Measurements from ENCODE around the gene CENPO.

Gene CENPO

GRCh38 chr2:24836706-24837105, 43.5 kb downstream of the CENPO start:
- DNase-seq = no peak

- DNase-seq = no peak
These were observed 44.8 kb downstream of the CENPO start for GRCh38 chr2:24837996-24838513.

GRCh38 chr2:24838541-24838940, 45.3 kb downstream of the CENPO start:
- DNase-seq = no peak

DNA sequence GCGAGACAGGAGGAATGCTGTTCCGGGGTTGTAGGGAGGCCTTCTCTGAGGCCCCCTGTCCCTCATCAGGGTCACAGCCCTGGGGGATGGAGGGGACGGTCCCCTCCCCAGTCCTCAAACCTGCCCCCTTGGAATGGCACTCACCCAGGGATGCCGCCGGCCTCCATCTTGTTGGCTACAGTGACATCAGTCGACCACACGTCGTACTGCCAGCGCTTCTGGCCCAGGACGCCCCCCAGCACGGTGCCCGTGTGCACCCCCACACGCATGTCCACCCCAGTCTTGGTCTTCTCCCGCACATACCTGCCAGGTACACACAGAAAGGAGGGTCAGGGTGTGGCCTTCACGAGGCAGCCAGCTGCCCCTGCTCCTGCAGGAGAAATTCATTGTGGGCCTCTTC, 46.5 kb downstream of the CENPO start:
- no peak for DNase-seq

DNA sequence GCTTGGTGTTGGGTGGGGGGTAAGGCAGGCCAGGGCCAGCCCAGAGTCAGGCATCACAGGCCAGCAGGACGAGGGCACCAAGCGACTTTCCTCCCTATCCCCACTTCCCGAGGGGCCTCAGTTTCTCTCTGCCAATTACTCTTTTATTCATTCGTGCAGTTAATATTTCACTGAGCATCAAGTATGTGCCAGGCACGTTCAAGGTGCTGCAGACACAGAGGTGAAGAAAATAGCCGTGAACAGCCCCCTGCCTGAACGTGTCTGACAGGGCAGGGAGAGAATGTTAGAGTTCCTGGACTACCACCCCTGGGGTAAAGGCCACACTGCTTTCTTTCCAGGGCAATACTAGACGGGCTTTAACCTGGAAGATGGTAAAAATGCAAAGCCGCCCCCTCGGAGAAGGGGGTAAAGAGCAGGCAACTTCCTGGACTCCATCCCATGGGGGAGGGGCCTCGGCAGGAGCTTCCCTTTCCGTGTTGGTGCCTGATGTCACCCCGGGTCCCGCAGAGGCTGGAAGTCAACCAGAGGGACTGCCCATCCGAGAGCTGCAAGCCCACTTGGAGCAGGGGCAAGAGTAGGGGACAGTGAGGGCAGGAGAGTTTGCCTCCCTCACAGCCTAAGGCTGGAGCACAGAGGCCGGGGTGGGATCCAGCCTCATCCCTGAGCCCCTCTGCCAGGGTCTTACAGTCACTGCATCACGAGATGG, 47.1 kb downstream of the CENPO start:
- no peak for DNase-seq

- DNase-seq = no peak
These were observed 48.0 kb downstream of the CENPO start for GRCh38 chr2:24840962-24841945.

- DNase-seq = no peak
These were observed 49.1 kb downstream of the CENPO start for GRCh38 chr2:24842081-24843050.

GRCh38 chr2:24843330-24843860, 50.2 kb downstream of the CENPO start:
- DNase-seq = no peak

DNA sequence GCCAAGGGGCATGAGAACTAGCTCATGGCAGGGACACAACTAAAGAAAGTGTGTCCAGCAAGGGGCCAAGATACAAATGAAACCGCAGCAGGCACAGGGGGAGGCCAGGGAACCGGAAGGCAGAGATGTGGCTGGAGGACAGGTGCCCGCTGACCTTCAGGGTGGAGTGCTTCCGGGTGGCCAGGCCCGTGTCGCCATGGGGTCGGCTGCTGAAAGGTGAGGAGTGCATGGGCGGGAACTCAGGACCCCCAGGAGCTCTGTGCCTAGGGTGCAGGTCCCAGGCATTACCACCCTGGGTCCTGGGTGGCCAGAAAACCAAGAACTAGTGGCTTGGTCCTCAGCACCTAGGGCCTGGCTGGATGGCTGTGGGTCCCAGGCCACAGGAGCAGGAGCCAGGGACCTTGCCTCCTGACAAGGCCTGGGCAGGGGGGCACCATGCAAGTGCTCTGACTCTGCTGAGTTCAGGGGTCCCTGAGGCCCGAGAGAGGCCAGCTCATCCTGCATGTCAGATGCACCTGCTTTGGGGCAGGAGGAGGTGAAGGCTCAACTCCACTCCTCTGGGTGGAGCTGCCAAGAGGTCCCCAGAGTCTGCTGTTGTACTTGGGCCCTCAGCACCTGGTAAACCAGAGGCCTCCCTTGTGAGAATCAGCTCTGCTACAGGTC, 50.9 kb downstream of the CENPO start:
- no peak for DNase-seq

GRCh38 chr2:24845691-24846090, 52.5 kb downstream of the CENPO start:
- DNase-seq = no peak

DNA sequence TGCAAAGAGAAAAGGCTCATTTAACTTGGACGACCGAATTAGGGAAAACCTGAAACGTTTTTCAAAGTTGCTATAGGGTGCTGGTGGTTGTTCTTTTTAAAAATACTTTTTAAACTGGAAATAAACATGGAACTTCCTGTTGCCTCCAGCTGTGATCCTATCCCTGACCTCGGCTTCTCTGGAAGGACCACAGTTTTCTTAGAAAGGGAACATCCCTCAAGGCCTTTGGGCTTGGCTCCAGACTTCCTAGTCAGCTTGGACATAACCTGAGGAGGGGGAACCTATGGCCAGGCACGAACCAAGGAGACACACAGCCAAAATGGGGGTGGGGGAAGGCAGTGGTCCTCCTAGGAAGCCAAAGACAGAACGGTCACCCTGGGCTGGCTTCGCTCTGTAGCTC, 57.7 kb downstream of the CENPO start:
- no peak for DNase-seq

DNA sequence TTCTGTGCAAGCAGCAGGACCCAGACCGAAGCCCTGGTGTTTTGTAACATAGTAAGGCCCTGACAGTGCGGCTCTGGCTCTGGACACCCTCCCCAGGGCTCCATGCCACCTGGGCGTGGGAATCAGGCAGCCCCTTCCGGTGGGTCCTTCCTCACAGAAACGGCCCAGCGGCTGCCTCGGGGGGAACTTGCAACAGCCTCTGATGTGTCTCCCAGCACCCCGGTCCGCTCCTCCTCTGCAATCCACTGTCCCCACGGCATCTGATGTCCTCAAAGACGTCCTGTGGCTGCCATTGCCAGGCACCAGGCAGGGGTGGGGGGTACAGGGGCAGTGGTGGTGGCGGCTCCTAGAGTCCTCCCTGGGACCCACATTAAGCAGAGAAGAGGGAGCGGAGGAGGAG, 58.8 kb downstream of the CENPO start:
- DNase-seq = no peak

GRCh38 chr2:24852431-24853020, 59.3 kb downstream of the CENPO start:
- no peak for DNase-seq

GRCh38 chr2:24853046-24853445, 59.8 kb downstream of the CENPO start:
- DNase-seq = no peak

GRCh38 chr2:24853996-24854395, 60.8 kb downstream of the CENPO start:
- no peak for DNase-seq

GRCh38 chr2:24855022-24855622, 61.9 kb downstream of the CENPO start:
- no peak for DNase-seq

DNA sequence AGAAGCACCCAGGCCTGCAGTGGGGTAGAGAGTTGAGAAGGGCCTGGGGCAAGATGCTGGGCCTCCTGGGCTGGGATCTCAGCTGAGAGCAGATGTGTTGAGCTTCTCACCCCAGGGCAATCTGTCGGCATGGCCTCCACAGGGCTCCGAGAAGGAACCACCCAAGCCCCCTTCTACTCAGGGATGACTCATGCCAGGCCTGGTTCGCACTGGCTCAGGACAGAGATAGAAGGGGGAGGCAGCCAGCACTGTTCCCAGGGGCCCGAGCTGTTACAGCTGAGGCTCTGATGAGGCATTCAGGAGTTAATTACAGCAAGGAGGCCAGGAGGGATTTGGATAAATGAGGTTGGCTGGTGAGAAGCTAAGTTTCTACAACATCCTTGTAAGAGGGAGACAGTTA, 62.5 kb downstream of the CENPO start:
- DNase-seq = no peak

DNA sequence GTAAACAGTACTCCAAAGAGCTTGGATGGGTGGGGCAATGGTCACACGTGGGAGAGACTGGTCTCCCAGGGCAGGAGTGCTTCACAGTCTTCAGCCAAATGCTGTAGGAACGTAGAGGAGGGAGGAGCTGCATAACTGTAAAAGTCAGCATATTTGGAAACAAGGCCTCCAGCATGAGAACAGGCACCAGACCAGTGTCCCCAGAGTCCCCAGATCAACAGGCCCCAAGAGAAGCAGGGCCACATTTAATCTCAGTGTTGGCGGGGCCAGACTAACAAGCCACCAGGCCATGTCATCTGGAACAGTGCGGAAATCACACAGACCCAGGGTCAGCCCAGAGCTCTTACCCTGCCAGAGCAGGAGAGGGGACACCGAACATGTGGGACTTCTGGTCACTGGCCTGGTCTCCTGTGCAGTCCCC, 63.6 kb downstream of the CENPO start:
- no peak for DNase-seq

- no peak for DNase-seq
These were observed 64.5 kb downstream of the CENPO start for GRCh38 chr2:24857746-24858145.

GRCh38 chr2:24858996-24859395, 65.8 kb downstream of the CENPO start:
- no peak for DNase-seq
